ENCODE measurements around the gene LPIN3.

The LPIN3 gene

DNA sequence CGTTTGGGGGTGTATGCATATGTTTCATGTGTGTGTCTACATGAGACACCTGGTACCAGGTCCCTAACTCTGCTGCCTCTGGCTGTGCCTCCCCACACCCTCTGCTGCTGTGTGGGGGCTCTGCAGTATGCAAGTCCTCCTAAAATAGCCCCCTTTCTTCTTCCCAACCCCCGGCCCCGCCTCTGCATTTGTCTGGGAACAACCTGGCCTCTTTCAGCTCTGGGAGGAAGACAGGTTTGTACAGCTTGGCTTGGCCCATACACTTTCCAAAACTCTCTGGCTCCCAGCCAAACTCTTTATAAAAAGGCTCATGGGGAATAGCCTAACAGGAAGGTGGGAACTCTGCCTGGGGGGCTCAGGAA lies 53.1 kb downstream of the LPIN3 start:
- no peak for DNase-seq (ENCODE audit: low spot score)

DNA sequence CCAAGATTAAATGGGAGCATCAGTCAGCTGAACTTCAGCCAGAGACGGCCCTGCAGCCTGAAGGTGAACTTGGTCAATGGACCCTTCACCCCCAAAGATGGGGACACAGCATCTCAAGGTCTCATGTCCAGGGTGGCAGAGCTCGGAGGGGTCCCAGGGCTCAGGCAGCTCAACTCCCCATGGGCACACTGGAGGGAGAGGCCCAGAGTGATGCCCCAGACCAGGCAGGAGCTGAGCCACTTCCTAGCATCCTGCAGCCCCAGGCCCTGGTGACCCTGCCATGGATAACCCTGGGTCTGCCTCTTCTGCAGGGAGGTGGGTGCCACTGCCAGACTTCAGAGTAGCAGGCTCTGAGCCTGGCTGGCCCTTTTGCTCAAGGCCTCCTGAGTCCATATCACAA lies 53.5 kb downstream of the LPIN3 start:
- DNase-seq (ENCODE audit: low spot score) = no peak

- DNase-seq (ENCODE audit: low spot score) = no peak
Measured at GRCh38 chr20:41394931-41395666, 54.5 kb downstream of the LPIN3 start.

DNA sequence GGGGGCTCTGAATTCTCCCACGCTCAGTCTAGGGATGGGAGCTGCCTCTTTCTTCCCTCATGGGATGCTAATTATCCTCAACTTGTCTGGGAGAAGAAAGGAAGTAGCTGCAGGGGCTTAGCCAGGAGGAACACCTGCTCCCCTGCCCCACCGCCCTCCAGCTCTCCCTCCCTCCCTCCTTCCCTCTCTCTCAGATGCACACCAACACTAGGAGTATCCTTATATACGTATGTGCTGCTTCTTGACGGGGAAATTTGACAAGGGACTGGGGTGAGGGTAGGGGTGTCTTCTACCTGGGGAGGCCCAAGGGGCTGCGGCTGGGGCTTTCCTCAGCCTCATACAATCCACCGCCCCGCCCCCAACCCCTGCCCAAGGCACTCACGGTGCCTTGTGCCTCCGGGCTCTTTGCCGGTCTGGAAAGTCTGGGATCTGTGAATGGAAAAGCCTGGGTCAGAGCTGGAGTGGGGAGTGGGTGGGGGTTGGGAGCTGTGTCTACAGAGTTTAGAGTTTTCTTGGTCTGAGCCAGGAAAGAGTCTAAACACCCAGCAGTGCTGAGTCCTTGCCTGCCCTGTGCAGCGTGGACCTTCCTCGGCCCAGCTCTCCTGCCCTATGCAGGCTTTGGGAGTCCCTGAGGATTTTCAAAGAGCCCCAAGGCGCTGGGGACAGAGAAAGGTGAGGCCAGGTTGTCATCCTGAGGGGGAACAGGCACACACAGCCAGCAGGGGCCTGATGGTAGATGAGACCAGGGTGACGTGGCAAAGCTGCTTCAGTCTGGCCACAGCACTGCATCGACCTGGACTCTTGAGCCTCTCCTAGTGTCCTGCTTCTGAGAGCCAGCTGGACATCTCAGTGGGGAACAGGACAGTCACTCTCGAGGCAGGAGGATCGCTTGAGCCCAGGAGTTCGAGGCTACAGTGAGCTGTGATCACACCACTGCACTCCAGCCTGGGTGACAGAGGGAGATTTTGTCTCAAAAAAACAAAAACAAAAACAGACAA lies 55.3 kb downstream of the LPIN3 start:
- no peak for DNase-seq (ENCODE audit: low spot score)

DNA sequence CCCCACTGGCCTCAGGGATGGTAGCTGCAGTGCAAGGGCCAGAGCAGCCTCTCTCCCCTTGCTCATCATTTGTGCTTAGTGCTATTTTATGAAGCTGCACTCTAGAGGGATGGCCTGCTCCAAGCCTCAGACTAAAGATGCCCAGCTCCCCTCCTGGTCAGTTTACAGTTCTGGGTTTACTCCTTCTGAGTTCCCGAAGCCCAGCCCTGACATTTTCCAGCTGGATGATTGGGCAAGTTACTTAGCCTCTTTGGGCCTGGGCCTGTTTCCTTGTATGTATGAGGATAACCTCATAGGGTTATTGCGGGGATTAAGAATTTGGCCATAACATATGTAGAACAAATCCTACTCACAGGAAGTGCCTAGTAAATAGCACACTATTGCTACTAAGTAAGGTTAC lies 57.8 kb downstream of the LPIN3 start:
- no peak for DNase-seq (ENCODE audit: low spot score)

DNA sequence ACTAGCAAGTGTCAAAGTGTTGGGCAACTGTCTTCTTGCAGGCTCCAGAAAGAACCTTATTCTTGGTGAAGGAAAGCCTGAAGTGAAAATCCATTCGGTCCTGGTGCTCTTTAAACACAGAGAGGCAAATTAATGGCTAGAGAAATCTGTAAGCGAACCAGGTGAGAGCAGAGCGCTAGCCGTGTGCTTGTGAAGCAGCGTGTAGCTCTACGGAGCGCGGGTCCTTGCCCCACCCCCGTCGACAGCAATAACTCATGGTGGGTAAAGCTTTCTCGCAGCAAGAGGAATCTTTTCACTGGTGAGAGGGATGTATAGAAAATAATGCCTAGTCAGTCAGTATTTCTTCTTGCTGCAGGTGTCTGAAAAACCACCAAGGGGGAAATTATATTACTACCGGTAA lies 63.0 kb downstream of the LPIN3 start:
- DNase-seq (ENCODE audit: low spot score) = no peak

DNA sequence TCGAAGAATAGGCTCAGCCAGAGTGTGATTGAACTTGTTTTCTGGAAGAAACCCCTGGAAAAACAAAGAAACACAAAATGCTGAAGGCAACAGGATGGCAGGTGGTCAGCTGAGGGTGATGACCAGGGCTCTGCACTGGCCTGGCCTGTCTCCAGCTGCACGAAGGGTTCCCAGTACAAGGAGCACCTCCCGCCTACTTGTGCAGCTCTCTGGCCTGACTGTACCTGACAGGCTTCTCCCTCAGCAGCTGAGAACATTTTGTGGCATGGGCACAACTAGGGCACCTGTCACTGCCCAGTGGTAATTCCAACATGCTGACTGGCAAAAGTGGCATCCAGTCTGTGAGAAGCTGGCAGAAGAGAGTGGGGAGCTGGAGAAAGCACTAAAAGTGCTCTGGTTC lies 64.8 kb downstream of the LPIN3 start:
- no peak for DNase-seq (ENCODE audit: low spot score)

DNA sequence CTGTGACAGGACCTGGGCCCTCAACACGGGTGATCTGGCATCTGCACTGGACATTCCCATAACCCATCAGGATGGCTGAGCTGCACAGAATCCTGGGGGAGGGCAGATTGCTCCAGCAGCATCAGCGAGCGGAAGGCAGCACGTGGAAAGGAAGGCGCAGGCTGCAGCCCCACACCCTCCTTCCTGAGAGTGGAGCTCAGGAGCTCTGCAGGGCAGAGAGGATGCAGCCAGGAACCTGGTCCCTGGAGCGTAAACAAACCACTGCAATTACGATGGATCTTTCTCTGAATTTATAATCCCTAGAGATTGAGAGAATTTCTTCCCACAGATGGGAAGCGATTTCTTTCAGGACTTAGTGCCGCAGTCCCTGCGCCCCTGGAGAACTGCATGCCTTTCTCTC lies 65.7 kb downstream of the LPIN3 start:
- DNase-seq (ENCODE audit: low spot score) = no peak

GRCh38 chr20:41406896-41407444 lies 66.3 kb downstream of the LPIN3 start:
- DNase-seq (ENCODE audit: low spot score) = no peak

DNA sequence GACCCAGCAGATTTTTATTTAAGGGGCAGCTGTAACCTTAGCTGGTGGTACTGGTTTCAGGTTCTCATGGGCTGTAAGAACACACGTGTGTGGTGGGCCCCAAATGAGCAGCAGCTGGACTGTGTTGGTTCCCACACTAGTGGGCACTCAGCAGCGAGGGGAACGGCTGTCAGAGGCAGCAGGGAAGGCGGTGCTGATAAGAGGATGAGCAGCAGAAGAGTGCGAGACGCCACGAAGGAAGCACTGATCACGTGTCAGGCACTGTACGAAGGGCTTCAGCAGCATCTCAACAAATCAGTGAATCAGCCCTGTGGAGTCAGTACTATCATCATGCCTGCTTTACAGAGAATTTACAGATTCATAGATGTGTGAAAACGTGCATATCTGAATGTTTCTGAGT lies 67.0 kb downstream of the LPIN3 start:
- no peak for DNase-seq (ENCODE audit: low spot score)

- DNase-seq (ENCODE audit: low spot score) = no peak
Measured at GRCh38 chr20:41408156-41408794, 67.7 kb downstream of the LPIN3 start.

DNA sequence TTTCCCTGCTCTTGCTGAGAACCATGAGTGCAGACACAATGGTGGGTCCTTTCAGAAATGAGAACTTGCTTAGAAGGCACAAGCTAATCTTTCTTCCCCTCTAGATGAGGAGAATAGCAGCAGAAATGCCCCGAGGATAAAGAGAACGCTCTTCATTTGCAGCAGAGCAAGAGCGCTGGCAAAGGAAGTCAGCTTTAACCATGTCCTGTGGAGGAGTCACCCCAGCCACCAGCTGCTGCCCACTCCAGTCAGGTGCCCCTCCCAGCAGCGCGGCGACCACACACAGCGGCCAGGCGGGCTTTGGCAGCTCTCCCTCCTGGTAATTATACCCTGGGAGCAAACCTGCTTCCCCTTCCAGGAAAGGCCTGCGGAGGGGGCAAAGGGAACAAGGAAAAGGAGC lies 68.4 kb downstream of the LPIN3 start:
- no peak for DNase-seq (ENCODE audit: low spot score)
